Progenitor cell of endocrine pancreas (in vitro differentiated cells): ENCODE data around the gene RNF151. TPM values are rescaled to one million over a fixed set of nuclear protein-coding genes. Genes with fewer than 3 reads are reported as not detected.
A peak's percentile ranks its signal among the peaks of the same experiment; 100 is the strongest.

Experiments used
- DNase-seq: peaks from one replicate; pipeline ENCODE4 v3.0.0; 2021; ENCODE audit warnings: low spot score; ENCODE audit not compliant: unreplicated experiment
- H3K27ac Mint-ChIP-seq: 2 replicates; pipeline ENCODE4 v1.8.0; 2021; ENCODE audit warnings: mild to moderate bottlenecking, moderate library complexity, mixed read lengths
- H3K27me3 Mint-ChIP-seq: 2 replicates; pipeline ENCODE4 v1.8.0; 2021; ENCODE audit warnings: mixed read lengths
- H3K36me3 Mint-ChIP-seq: 2 replicates; pipeline ENCODE4 v1.8.0; 2022; ENCODE audit warnings: mixed read lengths; ENCODE audit not compliant: insufficient read depth
- H3K4me1 Mint-ChIP-seq: 2 replicates; pipeline ENCODE4 v1.8.0; 2021; ENCODE audit warnings: low read depth, mixed read lengths
- H3K4me3 Mint-ChIP-seq: 2 replicates; pipeline ENCODE4 v1.8.0; 2021; ENCODE audit warnings: low read depth, mild to moderate bottlenecking, moderate library complexity, mixed read lengths
- H3K9me3 Mint-ChIP-seq: 2 replicates; pipeline ENCODE4 v1.8.0; 2021; ENCODE audit warnings: low read depth, mixed read lengths
- total RNA-seq: library from RNA; stranded (reverse); gene quantifications from 2 replicates; pipeline ENCODE4 v1.2.1, GENCODE V29; 2021
- TF ChIP-seq, protein P1 (sequence below): fragments of 200-600 bp; sonication (generic); IDR thresholded peaks from one replicate; pipeline ENCODE4 v1.5.0; 2021; ENCODE audit warnings: antibody characterized with exemption, mild to moderate bottlenecking; ENCODE audit not compliant: unreplicated experiment

Gene RNF151
- total RNA-seq, 1 donor from 2014 or later = not detected

DNA sequence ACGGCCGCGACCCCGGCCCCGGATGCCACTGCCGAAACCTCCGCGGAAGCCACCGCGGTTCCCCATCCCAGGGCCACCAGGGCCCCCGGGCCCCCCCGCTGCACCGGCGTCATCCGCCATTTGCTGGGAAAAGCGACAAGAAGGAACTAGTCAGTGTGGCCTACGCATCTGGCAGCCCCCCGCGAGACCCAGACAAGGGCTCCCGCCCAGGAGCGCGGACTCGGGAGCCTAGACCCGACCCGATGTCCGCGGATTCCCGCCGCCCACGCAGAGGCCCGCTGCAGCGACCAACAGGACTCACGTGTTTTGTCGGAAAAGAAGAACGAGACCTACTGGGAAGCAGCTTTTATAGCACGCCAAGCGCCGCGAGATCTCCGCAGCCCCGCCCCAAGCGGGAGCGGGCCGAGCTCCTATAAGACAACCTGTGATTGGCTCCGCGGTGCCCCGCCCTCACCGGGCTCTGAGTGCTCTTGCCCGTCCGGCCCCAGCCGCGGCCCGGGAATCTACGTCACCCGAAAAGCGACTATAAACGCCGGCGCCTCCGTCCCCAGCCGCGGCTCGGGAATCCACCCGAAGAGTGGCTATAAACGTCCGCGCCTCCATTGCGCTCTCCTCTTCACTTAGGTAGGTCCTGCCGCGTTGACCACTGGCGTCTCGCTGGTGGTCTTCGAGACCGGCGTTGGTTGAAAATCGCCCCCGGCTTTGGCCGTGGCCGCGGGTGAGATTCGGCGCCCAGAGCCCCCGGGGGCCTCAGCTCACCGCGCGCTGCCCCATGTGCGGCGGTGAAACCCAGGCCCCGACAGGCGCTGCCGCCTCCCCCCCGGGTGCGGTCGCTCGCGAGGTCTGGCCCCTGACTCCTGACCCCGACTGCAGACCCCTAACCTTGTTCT, 1.9 kb upstream of the RNF151 start, which contains the start of gene RPS2:
RPS2 (minus strand) TSS at position 321 of the 890 bp plus-strand sequence; CDS start at position 120, 201 bp downstream.
- DNase-seq = peak; percentile 99
- Mint-ChIP-seq H3K4me1 (peaks cover 30% of the 10 kb centered on the region), H3K4me3 (peak within 1 kb of the TSS; percentile 88), H3K27me3 (no peaks in the 10 kb centered on the region), H3K27ac (peak within 1 kb of the TSS; percentile 97), H3K9me3 (no peaks in the 10 kb centered on the region), H3K36me3 (peaks cover 16% of the 10 kb centered on the region)
- TF ChIP-seq, protein P1, sequence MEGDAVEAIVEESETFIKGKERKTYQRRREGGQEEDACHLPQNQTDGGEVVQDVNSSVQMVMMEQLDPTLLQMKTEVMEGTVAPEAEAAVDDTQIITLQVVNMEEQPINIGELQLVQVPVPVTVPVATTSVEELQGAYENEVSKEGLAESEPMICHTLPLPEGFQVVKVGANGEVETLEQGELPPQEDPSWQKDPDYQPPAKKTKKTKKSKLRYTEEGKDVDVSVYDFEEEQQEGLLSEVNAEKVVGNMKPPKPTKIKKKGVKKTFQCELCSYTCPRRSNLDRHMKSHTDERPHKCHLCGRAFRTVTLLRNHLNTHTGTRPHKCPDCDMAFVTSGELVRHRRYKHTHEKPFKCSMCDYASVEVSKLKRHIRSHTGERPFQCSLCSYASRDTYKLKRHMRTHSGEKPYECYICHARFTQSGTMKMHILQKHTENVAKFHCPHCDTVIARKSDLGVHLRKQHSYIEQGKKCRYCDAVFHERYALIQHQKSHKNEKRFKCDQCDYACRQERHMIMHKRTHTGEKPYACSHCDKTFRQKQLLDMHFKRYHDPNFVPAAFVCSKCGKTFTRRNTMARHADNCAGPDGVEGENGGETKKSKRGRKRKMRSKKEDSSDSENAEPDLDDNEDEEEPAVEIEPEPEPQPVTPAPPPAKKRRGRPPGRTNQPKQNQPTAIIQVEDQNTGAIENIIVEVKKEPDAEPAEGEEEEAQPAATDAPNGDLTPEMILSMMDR = no peak

DNA sequence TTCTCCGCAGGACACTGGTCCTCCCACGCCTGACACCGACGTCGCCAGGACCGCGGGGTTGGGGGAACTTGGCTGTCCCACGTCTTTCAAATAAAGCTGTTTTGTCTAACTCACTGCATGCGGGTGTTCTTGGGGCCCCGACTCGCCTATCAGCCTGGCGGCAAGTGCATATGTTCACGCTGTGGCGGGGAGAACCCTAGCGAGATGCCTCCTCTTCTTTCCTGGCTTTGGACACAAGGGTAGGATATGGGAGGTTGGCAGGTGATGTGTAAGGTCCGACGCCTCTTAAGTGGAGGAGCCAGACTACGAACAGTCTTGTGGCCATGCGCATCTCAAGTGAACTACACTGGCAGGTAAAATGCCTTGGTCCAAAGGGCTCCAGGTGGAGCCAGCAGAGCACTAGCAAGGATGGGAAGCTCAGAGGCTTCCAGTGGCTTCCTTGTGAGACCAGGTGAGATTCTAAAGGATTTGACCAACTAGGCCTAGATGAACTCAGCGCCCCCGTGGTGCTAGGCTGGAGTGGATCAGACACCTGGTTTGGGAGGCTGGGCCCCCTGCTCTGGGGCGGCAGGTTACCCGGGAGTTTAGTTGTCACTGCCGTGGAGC, 1.2 kb upstream of the RNF151 start:
- Mint-ChIP-seq H3K27me3 (no peaks in the 10 kb centered on the region), H3K4me3 (peak overlapping the region; percentile 88), H3K36me3 (peaks cover 16% of the 10 kb centered on the region), H3K9me3 (no peaks in the 10 kb centered on the region), H3K27ac (peak overlapping the region; percentile 97), H3K4me1 (peaks cover 24% of the 10 kb centered on the region)
- no peak for DNase-seq
- TF ChIP-seq, protein P1 = no peak

DNA sequence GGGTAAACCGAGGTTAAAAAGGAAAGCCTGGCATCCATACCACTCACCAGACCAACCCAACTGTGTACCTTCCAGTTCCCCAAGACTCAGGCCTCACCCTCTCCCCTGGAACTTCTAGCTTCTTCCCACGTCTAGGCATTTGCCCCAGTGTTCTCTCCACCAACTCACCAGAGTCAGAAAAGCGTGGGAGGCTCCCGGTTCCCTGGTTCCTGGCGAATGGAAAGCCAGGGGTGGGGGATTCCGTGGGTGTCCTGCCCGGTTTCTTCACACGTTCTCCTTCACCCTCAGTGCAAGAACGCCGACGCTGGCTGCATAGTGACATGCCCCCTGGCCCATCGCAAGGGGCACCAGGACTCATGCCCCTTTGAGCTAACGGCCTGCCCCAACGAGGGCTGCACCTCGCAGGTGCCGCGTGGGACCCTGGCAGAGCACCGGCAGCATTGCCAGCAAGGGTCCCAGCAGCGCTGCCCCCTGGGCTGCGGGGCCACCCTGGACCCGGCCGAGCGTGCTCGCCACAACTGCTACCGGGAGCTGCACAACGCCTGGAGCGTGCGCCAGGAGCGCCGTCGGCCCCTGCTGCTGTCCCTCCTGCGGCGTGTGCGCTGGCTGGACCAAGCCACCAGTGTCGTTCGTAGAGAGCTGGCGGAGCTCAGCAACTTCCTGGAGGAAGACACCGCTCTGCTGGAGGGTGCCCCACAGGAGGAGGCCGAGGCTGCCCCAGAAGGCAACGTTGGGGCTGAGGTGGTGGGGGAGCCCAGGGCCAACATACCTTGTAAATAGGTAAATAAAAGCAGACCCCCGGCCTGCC, 1.7 kb downstream of the RNF151 start:
- TF ChIP-seq, protein P1 = no peak
- no peak overlapping the region for H3K27ac Mint-ChIP-seq
- peaks cover 26% of the 10 kb centered on the region for H3K4me1 Mint-ChIP-seq
- no peak for DNase-seq
- H3K27me3 Mint-ChIP-seq = no peaks in the 10 kb centered on the region
- H3K36me3 Mint-ChIP-seq = peaks cover 4% of the 10 kb centered on the region
- no peaks in the 10 kb centered on the region for H3K9me3 Mint-ChIP-seq
- no peak overlapping the region for H3K4me3 Mint-ChIP-seq

DNA sequence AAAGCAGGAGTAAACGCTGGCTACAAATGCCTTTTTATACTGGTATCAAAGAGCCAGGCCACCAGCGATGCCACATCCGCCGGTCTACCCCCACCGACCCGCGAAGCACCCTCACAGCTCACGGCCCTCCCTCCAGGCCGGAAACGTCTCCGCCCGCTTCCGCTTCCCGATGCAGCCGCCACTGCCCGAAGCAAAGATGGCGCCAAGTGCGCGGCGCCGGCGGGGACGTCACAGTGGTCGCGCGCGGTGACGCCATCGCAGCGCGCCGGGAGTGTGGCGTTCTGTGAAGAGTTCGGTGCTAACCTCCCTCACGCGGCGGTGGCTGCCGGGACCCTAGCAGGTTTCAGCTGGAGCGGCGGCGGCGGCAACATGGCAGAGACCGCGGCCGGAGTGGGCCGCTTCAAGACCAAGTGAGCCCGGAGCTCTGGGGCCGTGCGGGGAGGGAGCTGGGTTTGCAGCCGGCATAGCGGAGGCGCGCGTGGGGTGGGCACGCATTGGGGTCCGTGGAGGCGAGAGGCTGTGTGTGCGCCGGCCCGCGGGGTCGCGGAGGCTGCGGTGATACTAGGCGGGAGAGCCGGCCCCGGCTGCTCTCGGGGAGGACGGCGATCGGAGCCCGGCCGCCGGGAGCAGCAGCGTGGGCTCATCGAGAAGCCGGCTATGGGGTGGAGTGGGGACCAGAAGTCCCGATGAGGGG, 5.3 kb downstream of the RNF151 start, which contains the start of gene TBL3:
TBL3 (plus strand) TSS at position 258 of the 694 bp plus-strand sequence; CDS start at position 370, 112 bp downstream.
- peak within 1 kb of the TSS; percentile 93 for H3K4me3 Mint-ChIP-seq
- no peaks in the 10 kb centered on the region for H3K27me3 Mint-ChIP-seq
- H3K9me3 Mint-ChIP-seq = no peaks in the 10 kb centered on the region
- TF ChIP-seq, protein P1 = no peak
- DNase-seq = peak; percentile 89
- H3K36me3 Mint-ChIP-seq = peaks cover 5% of the 10 kb centered on the region
- peak within 1 kb of the TSS; percentile 97 for H3K27ac Mint-ChIP-seq
- peaks cover 14% of the 10 kb centered on the region for H3K4me1 Mint-ChIP-seq
